Right atrium auricular region (tissue), 2 donors: ENCODE data around the gene VPS33B. TPM values are rescaled to one million over a fixed set of nuclear protein-coding genes. Genes with fewer than 3 reads are reported as not detected.

ENCODE experiments used
- DNase-seq: peaks from one replicate; pipeline ENCODE4 v3.0.0-alpha.2; 2019; ENCODE audit warnings: low spot score
- H3K27ac ChIP-seq, 2 donors: fragments of 200-600 bp; sonication (generic); 1 replicate in 1 of 2; 2 replicates in 1 of 2; pipeline ENCODE4 v1.5.1; 2016 to 2019
- H3K27me3 ChIP-seq, 2 donors: fragments of 200-600 bp; sonication (generic); one replicate each; pipeline versions ENCODE4 v1.5.1 to v1.6.0; 2017 to 2019
- H3K36me3 ChIP-seq: fragments of 200-600 bp; sonication (generic); one replicate; pipeline ENCODE4 v1.5.1; 2016
- H3K4me1 ChIP-seq, 2 donors: fragments of 200-600 bp; sonication (generic); one replicate each; pipeline versions ENCODE4 v1.5.1 to v1.6.0; 2017 to 2019
- H3K4me3 ChIP-seq, 2 donors: fragments of 200-600 bp; sonication (generic); 1 replicate in 1 of 2; 2 replicates in 1 of 2; pipeline ENCODE4 v1.5.1; 2017 to 2019; ENCODE audit warnings: mild to moderate bottlenecking in 1 of 2, moderate library complexity in 1 of 2
- H3K9me3 ChIP-seq, 2 donors: fragments of 200-600 bp; sonication (generic); one replicate each; pipeline ENCODE4 v1.5.1; 2019
- CTCF ChIP-seq, 2 donors: fragments of 200-600 bp; sonication (generic); IDR thresholded peaks; one replicate each; pipeline ENCODE4 v1.5.1; 2019; ENCODE audit warnings: antibody characterized with exemption in 2 of 2
- total RNA-seq, 2 donors: library from RNA; depleted of rRNA; stranded (reverse); fragments of >200 nt; gene quantifications; one replicate each; pipeline ENCODE4 v1.1.0, GENCODE V29; 2016

VPS33B gene
- total RNA-seq, 2 donors from 2014 or later = 5.8 to 6.1 TPM

- no peak for TF ChIP-seq CTCF (IDR thresholded peaks at IDR 0.05)
- Histone ChIP-seq H3K4me3 (no peak overlapping the region), H3K9me3 (no peaks in the 10 kb centered on the region), H3K4me1 (no peaks in the 10 kb centered on the region), H3K27ac (no peak overlapping the region), H3K27me3 (no peaks in the 10 kb centered on the region), H3K36me3 (no peaks in the 10 kb centered on the region)
- DNase-seq = no peak
These were observed 43.1 kb upstream of the VPS33B start for GRCh38 chr15:91065505-91065904.

GRCh38 chr15:91061997-91062396, 39.6 kb upstream of the VPS33B start:
- H3K27me3 ChIP-seq = peaks cover 3 to 5% of the 10 kb centered on the region in 2 donors
- no peaks in the 10 kb centered on the region for H3K36me3 ChIP-seq
- H3K9me3 ChIP-seq = no peaks in the 10 kb centered on the region

GRCh38 chr15:91061230-91061629, 38.8 kb upstream of the VPS33B start:
- no peak for DNase-seq
- Histone ChIP-seq H3K36me3 (no peaks in the 10 kb centered on the region), H3K4me1 (peaks cover 0 to under 1% of the 10 kb centered on the region in 2 donors), H3K9me3 (no peaks in the 10 kb centered on the region), H3K27ac (no peak overlapping the region), H3K4me3 (no peak overlapping the region), H3K27me3 (peaks cover 3 to 5% of the 10 kb centered on the region in 2 donors)
- TF ChIP-seq CTCF (IDR thresholded peaks at IDR 0.05) = no peak

More at GRCh38 chr15:91061997-91062396, 39.6 kb upstream of the VPS33B start:
- DNase-seq = no peak
- Histone ChIP-seq H3K4me3 (no peak overlapping the region), H3K4me1 (no peaks in the 10 kb centered on the region), H3K27ac (no peak overlapping the region)
- TF ChIP-seq CTCF (IDR thresholded peaks at IDR 0.05) = no peak

- peak; percentile 61 for DNase-seq
- Histone ChIP-seq H3K4me3 (no peak overlapping the region), H3K4me1 (peaks cover 0 to 7% of the 10 kb centered on the region in 2 donors), H3K27ac (no peak overlapping the region), H3K9me3 (no peaks in the 10 kb centered on the region), H3K36me3 (no peaks in the 10 kb centered on the region), H3K27me3 (peaks cover 3 to 5% of the 10 kb centered on the region in 2 donors)
- peak; percentile 70 to 87 for TF ChIP-seq CTCF (IDR thresholded peaks at IDR 0.05)
These were observed 33.3 kb upstream of the VPS33B start for GRCh38 chr15:91055548-91056331.

GRCh38 chr15:91054816-91055215, 32.4 kb upstream of the VPS33B start:
- TF ChIP-seq CTCF (IDR thresholded peaks at IDR 0.05) = no peak
- DNase-seq = no peak
- Histone ChIP-seq H3K36me3 (no peaks in the 10 kb centered on the region), H3K4me1 (peaks cover 0 to 7% of the 10 kb centered on the region in 2 donors), H3K4me3 (no peak overlapping the region), H3K27me3 (peaks cover 3 to 5% of the 10 kb centered on the region in 2 donors), H3K9me3 (no peaks in the 10 kb centered on the region), H3K27ac (no peak overlapping the region)
